MM.1S (cell line): ENCODE results near the gene LRRC34.

Experiments
- DNase-seq: peaks from one replicate; pipeline ENCODE4 v3.0.0-alpha.2; 2015
- H2AFZ ChIP-seq: fragments of 300-600 bp; sonication (generic); 2 replicates; pipeline ENCODE4 v1.6.0; 2016; ENCODE audit warnings: antibody characterized with exemption, low read length
- H3F3A ChIP-seq: fragments of 300-600 bp; sonication (generic); 2 replicates; pipeline ENCODE4 v1.6.1; 2016; ENCODE audit warnings: mild to moderate bottlenecking, antibody characterized with exemption, low read length, moderate library complexity, mixed read lengths; ENCODE audit not compliant: insufficient read depth
- H3K27ac ChIP-seq: fragments of 300-600 bp; sonication (generic); 2 replicates; pipeline ENCODE4 v1.5.1; 2016; ENCODE audit warnings: mild to moderate bottlenecking, low read length
- H3K27me3 ChIP-seq: fragments of 300-600 bp; sonication (generic); replicated peaks from 2 replicates; pipeline ENCODE4 v1.6.0; 2016; ENCODE audit warnings: low read length; ENCODE audit not compliant: insufficient read depth
- H3K36me3 ChIP-seq: fragments of 300-600 bp; sonication (generic); replicated peaks from 2 replicates; pipeline ENCODE4 v1.6.1; 2016; ENCODE audit warnings: mild to moderate bottlenecking, low read length, mixed read lengths; ENCODE audit not compliant: insufficient read depth
- H3K4me1 ChIP-seq: fragments of 300-600 bp; sonication (generic); 2 replicates; pipeline ENCODE4 v1.6.1; 2016; ENCODE audit warnings: low read length, mixed read lengths
- H3K4me2 ChIP-seq: fragments of 300-600 bp; sonication (generic); 2 replicates; pipeline ENCODE4 v1.6.0; 2016; ENCODE audit warnings: low read depth, low read length
- H3K4me3 ChIP-seq: fragments of 300-600 bp; sonication (generic); 2 replicates; pipeline ENCODE4 v1.5.1; 2016; ENCODE audit warnings: low read length, mixed read lengths
- H3K79me2 ChIP-seq: fragments of 300-600 bp; sonication (generic); 2 replicates; pipeline ENCODE4 v1.6.1; 2016; ENCODE audit warnings: mixed run types, low read length, mixed read lengths
- H3K9ac ChIP-seq: fragments of 300-600 bp; sonication (generic); 2 replicates; pipeline ENCODE4 v1.6.1; 2016; ENCODE audit warnings: low read length, mixed read lengths
- H3K9me2 ChIP-seq: fragments of 300-600 bp; sonication (generic); replicated peaks from 2 replicates; pipeline ENCODE4 v1.6.1; 2016; ENCODE audit warnings: mild to moderate bottlenecking, low read length, mixed read lengths; ENCODE audit not compliant: insufficient read depth
- H3K9me3 ChIP-seq: fragments of 300-600 bp; sonication (generic); replicated peaks from 2 replicates; pipeline ENCODE4 v1.6.1; 2016; ENCODE audit warnings: mild to moderate bottlenecking, low read length, mixed read lengths; ENCODE audit not compliant: insufficient read depth
- H4K20me1 ChIP-seq: fragments of 300-600 bp; sonication (generic); 2 replicates; pipeline ENCODE4 v1.6.1; 2016; ENCODE audit warnings: mild to moderate bottlenecking, low read length, moderate library complexity, mixed read lengths; ENCODE audit not compliant: insufficient read depth
- CTCF ChIP-seq: fragments of 300-600 bp; sonication (generic); IDR thresholded peaks from 2 replicates; pipeline ENCODE4 v1.5.1; 2016; ENCODE audit warnings: antibody characterized with exemption, low read length, mixed read lengths
- EZH2 ChIP-seq: fragments of 300-600 bp; sonication (generic); optimal IDR thresholded peaks from 2 replicates; pipeline ENCODE3; 2017; ENCODE audit warnings: low read depth, mild to moderate bottlenecking, antibody characterized with exemption, low read length, mixed read lengths
- EZH2phosphoT487 ChIP-seq: fragments of 300-600 bp; sonication (generic); IDR thresholded peaks from 2 replicates; pipeline ENCODE4 v1.6.1; 2018; ENCODE audit warnings: antibody characterized with exemption, low read length

Gene LRRC34

GRCh38 chr3:169822540-169822939, 9.8 kb upstream of the LRRC34 start:
- DNase-seq = no peak

DNA sequence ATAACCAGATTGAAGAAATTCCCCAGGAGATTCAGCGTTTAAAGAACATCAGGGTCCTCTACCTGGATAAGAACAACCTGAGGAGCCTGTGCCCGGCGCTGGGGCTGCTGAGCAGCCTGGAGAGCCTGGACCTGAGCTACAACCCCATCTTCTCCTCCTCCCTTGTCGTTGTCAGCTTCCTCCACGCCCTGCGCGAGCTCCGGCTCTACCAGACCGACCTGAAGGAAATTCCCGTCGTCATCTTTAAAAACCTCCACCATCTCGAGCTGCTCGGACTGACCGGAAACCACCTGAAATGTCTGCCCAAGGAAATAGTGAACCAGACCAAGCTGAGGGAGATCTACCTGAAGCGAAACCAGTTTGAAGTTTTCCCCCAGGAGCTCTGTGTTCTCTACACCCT, 9.4 kb upstream of the LRRC34 start:
- Histone ChIP-seq H3K79me2 (no peaks in the 10 kb centered on the region), H3K27me3 (no peaks in the 10 kb centered on the region), H3K9me3 (no peaks in the 10 kb centered on the region), H3K4me1 (no peaks in the 10 kb centered on the region), H3F3A (no peaks in the 10 kb centered on the region), H3K9me2 (no peaks in the 10 kb centered on the region), H3K9ac (no peak overlapping the region), H3K4me2 (no peak overlapping the region), H3K4me3 (no peak overlapping the region), H3K36me3 (no peaks in the 10 kb centered on the region), H3K27ac (no peak overlapping the region), H2AFZ (no peak overlapping the region), H4K20me1 (no peaks in the 10 kb centered on the region)
- no peak for TF ChIP-seq EZH2
- no peak for TF ChIP-seq CTCF
- no peak for TF ChIP-seq EZH2phosphoT487
- DNase-seq = no peak

More at GRCh38 chr3:169822540-169822939, 9.8 kb upstream of the LRRC34 start:
- Histone ChIP-seq H3K9me2 (no peaks in the 10 kb centered on the region), H3K9me3 (no peaks in the 10 kb centered on the region), H2AFZ (no peak overlapping the region), H3K27ac (no peak overlapping the region), H4K20me1 (no peaks in the 10 kb centered on the region), H3K4me2 (no peak overlapping the region), H3K4me1 (peaks cover under 1% of the 10 kb centered on the region; the same call in 1 of the 2 replicates), H3K36me3 (no peaks in the 10 kb centered on the region), H3K9ac (no peak overlapping the region), H3K27me3 (no peaks in the 10 kb centered on the region), H3F3A (no peaks in the 10 kb centered on the region), H3K79me2 (no peaks in the 10 kb centered on the region), H3K4me3 (no peak overlapping the region)
- no peak for TF ChIP-seq EZH2phosphoT487
- TF ChIP-seq CTCF = no peak
- TF ChIP-seq EZH2 = no peak

GRCh38 chr3:169818316-169818715, 5.6 kb upstream of the LRRC34 start:
- H4K20me1 ChIP-seq = no peaks in the 10 kb centered on the region
- no peak for TF ChIP-seq EZH2
- TF ChIP-seq EZH2phosphoT487 = no peak
- TF ChIP-seq CTCF = no peak
- H3K9me2 ChIP-seq = no peaks in the 10 kb centered on the region
- H3K27ac ChIP-seq = no peak overlapping the region
- H3K9me3 ChIP-seq = 0 out of 2 replicates have a peak, but pooled peaks cover 4% of the 10 kb centered on the region
- no peak overlapping the region for H3K4me3 ChIP-seq
- H3K79me2 ChIP-seq = no peaks in the 10 kb centered on the region
- H3K9ac ChIP-seq = no peak overlapping the region
- no peaks in the 10 kb centered on the region for H3K36me3 ChIP-seq
- no peaks in the 10 kb centered on the region for H3F3A ChIP-seq
- H2AFZ ChIP-seq = no peak overlapping the region
- no peak overlapping the region for H3K4me2 ChIP-seq
- H3K4me1 ChIP-seq = no peaks in the 10 kb centered on the region
- H3K27me3 ChIP-seq = no peaks in the 10 kb centered on the region
- no peak for DNase-seq
